22Rv1 (cell line): ENCODE results near the gene AP5M1.

Experiments used
- ZFX ChIP-seq: fragments of 450-650 bp; IDR thresholded peaks from 2 replicates; pipeline ENCODE4 v1.6.1; 2017; ENCODE audit warnings: antibody characterized with exemption, borderline replicate concordance
- TF ChIP-seq, protein P1 (sequence below): fragments of 450-650 bp; IDR thresholded peaks from 2 replicates; pipeline ENCODE4 v1.5.1; 2017; ENCODE audit warnings: mild to moderate bottlenecking

GRCh38 chr14:57221931-57222330 lies 46.8 kb upstream of the AP5M1 start:
- TF ChIP-seq, protein P1, sequence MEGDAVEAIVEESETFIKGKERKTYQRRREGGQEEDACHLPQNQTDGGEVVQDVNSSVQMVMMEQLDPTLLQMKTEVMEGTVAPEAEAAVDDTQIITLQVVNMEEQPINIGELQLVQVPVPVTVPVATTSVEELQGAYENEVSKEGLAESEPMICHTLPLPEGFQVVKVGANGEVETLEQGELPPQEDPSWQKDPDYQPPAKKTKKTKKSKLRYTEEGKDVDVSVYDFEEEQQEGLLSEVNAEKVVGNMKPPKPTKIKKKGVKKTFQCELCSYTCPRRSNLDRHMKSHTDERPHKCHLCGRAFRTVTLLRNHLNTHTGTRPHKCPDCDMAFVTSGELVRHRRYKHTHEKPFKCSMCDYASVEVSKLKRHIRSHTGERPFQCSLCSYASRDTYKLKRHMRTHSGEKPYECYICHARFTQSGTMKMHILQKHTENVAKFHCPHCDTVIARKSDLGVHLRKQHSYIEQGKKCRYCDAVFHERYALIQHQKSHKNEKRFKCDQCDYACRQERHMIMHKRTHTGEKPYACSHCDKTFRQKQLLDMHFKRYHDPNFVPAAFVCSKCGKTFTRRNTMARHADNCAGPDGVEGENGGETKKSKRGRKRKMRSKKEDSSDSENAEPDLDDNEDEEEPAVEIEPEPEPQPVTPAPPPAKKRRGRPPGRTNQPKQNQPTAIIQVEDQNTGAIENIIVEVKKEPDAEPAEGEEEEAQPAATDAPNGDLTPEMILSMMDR: no peak
- no peak for TF ChIP-seq ZFX
